ENCODE results near the gene FATE1. TPM values are rescaled to one million over a fixed set of nuclear protein-coding genes. Genes with fewer than 3 reads are reported as not detected.

Gene FATE1
- total and polyA plus RNA-seq, 2 of the 8 experiments (the other 6 are each of a cell fraction or from before 2014, with no cell fraction given): 0.12 TPM; not detected in 1

DNA sequence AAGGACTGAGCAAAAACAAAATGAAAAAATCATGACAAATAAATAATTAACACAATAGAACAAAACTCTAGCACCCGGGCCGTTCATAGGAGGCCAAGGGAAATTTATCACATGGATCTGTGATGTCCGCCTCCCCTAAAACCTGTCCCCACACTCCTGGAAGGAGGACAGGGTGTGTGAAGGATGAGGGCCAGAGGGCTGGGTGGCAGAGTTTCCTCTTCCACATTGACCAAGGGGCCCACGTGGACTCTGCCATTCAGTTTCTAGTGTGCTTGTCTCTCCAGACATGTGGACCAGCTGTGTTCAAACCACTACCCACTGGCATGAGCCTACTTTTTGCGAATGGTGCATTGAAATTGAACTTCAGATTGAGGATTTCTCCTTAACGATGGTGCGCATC, 14.3 kb upstream of the FATE1 start:
- Histone ChIP-seq H3K4me2 (ENCODE audit: insufficient read depth in 1 of 2, low read depth in 2 of 2, low read length in 2 of 2) (no peak overlapping the region), H3K9ac (replicated peaks in 1 of 4; ENCODE audit: extremely low read depth in 1 of 4, low read depth in 3 of 4, low read length in 3 of 4) (no peak overlapping the region), H3K4ac (replicated peaks; ENCODE audit: insufficient read length, low read depth, low read length) (no peak overlapping the region), H2BK15ac (ENCODE audit: low read length) (no peak overlapping the region), H2BK5ac (ENCODE audit: low read depth, low read length) (no peak overlapping the region), H2AFZ (ENCODE audit: low read length) (no peak overlapping the region), H3K79me2 (ENCODE audit: control insufficient read depth in 1 of 2, insufficient read depth in 2 of 2, low read length in 2 of 2) (no peaks in the 10 kb centered on the region), H3K27me3 (replicated peaks in 1 of 4; ENCODE audit: control insufficient read depth in 3 of 4, extremely low read depth in 1 of 4, insufficient read depth in 3 of 4, low read length in 3 of 4) (no peaks in the 10 kb centered on the region), H3K27ac (ENCODE audit: low read depth, low read length) (no peak overlapping the region), H3K4me3 (ENCODE audit: extremely low read depth in 1 of 4, insufficient read depth in 2 of 4, low read depth in 3 of 4, low read length in 4 of 4) (no peak overlapping the region), H2BK120ac (replicated peaks; ENCODE audit: low read depth, low read length) (no peak overlapping the region), H2BK12ac (ENCODE audit: low read depth, low read length) (no peak overlapping the region), H2AK5ac (ENCODE audit: low read depth, low read length) (no peak overlapping the region), H3K14ac (ENCODE audit: insufficient read length) (no peak overlapping the region), H4K5ac (ENCODE audit: insufficient read length, low read depth, low read length) (no peak overlapping the region), H3K36me3 (ENCODE audit: control insufficient read depth in 2 of 4, insufficient read depth in 4 of 4, low read length in 3 of 4) (no peaks in the 10 kb centered on the region), H3K18ac (ENCODE audit: extremely low read depth, low read length) (no peak overlapping the region), H3K23me2 (ENCODE audit: low read depth, low read length) (no peaks in the 10 kb centered on the region), H4K91ac (replicated peaks; ENCODE audit: insufficient read length, low read length) (no peak overlapping the region), H4K20me1 (replicated peaks in 1 of 2; ENCODE audit: control insufficient read depth in 1 of 2, insufficient read depth in 2 of 2, low read length in 2 of 2) (no peaks in the 10 kb centered on the region), H3K4me1 (replicated peaks in 1 of 4; ENCODE audit: control insufficient read depth in 3 of 4, insufficient read depth in 4 of 4, low read length in 3 of 4) (no peaks in the 10 kb centered on the region), H3K56ac (replicated peaks; ENCODE audit: insufficient read length, low read depth, low read length) (no peak overlapping the region), H4K8ac (ENCODE audit: extremely low read depth, insufficient read depth, low read length) (no peak overlapping the region), H3K23ac (ENCODE audit: insufficient read length) (no peak overlapping the region), H2BK20ac (ENCODE audit: low read length) (no peak overlapping the region), H3K9me3 (ENCODE audit: insufficient read depth in 2 of 2, low read depth in 1 of 2, low read length in 1 of 2) (no peaks in the 10 kb centered on the region), H3K79me1 (ENCODE audit: low read depth, low read length) (no peaks in the 10 kb centered on the region)
- ChIA-PET CTCF (ENCODE audit: partially characterized antibody) (no interaction called here), POLR2A (ENCODE audit: partially characterized antibody) (no interaction called here)
- 80% methylated on average over 4 of the region's 7 CpGs; no CpG with 5 or more reads in 1 of the 2 experiments for WGBS, 2 experiments (ENCODE audit: extremely low coverage in 1 of 2, insufficient coverage in 1 of 2, insufficient read length in 1 of 2, insufficient replicate concordance in 2 of 2, low coverage in 1 of 2, low lambda C conversion rate in 2 of 2, missing lambda C conversion rate in 1 of 2)
- no peak for DNase-seq (ENCODE audit: low read depth in 1 of 2, low spot score in 2 of 2)
- no peak for FAIRE-seq
- TF ChIP-seq PHF8 (conservative IDR thresholded peaks at IDR 0.05; ENCODE audit: low read depth, low read length) (no peak), KDM1A (IDR thresholded peaks at IDR 0.05; ENCODE audit: borderline replicate concordance, low read length) (no peak), CBX5 (IDR thresholded peaks at IDR 0.05; ENCODE audit: low read depth, low read length) (no peak), GTF2F1 (IDR thresholded peaks at IDR 0.05; ENCODE audit: borderline replicate concordance, low read depth, low read length) (no peak), GABPA (IDR thresholded peaks at IDR 0.05; ENCODE audit: borderline replicate concordance, insufficient read depth, low read length) (no peak), SIN3A (conservative IDR thresholded peaks at IDR 0.05 in 1 of 2, IDR thresholded peaks at IDR 0.05 in 1 of 2; ENCODE audit: low read depth in 1 of 2, low read length in 2 of 2) (no peak), TEAD4 (IDR thresholded peaks at IDR 0.05; ENCODE audit: low read depth, low read length) (no peak), RAD21 (IDR thresholded peaks at IDR 0.05 in 1 of 2, conservative IDR thresholded peaks at IDR 0.05 in 1 of 2; ENCODE audit: low read depth in 2 of 2, low read length in 2 of 2) (no peak), NRF1 (IDR thresholded peaks at IDR 0.05; ENCODE audit: low read depth, low read length) (no peak), KDM5A (IDR thresholded peaks at IDR 0.05; ENCODE audit: low read length) (no peak), BACH1 (IDR thresholded peaks at IDR 0.05; ENCODE audit: low read length) (no peak), CBX8 (IDR thresholded peaks at IDR 0.05; ENCODE audit: borderline replicate concordance, low read depth, low read length) (no peak), SRF (IDR thresholded peaks at IDR 0.05; ENCODE audit: low read depth, low read length) (no peak), EZH2 (IDR thresholded peaks at IDR 0.05; ENCODE audit: low read depth, low read length, severe bottlenecking) (no peak), MAFK (IDR thresholded peaks at IDR 0.05; ENCODE audit: low read depth, low read length) (no peak)

Measured in H1 (cell line).